ENCODE data around the gene EIF1.
A peak's percentile ranks its signal among the peaks of the same experiment; 100 is the strongest.
"Not testable (repeated sequence)": the region's sequence is repeated elsewhere in the genome, so short reads cannot be mapped to it uniquely, and the experiment has no call there.

Gene EIF1

DNA sequence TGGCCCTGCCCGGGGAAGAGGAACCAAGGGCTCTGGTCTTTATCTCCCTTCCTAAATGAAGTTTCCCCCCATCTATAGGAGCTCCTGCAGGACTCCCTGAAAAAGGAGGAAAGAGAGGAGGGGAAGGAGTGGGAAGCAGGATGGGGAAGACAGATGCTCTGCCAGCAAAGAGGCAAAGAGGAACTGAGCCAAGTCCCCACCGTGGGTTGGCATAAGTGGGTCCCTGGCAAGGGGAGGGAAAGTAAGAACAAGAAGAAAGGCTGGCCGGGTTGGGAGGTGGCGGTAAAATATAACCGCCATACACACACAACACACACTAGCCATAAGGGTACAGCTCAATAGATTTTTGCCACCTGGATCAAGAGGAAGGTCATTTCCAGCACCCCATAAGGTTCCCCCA lies 6.1 kb upstream of the EIF1 start:
- DNase-seq (ENCODE audit: low read depth): no peak
- H3K4me3 ChIP-seq (ENCODE audit: low read depth, low read length): no peak overlapping the region
- TF ChIP-seq, protein P1, sequence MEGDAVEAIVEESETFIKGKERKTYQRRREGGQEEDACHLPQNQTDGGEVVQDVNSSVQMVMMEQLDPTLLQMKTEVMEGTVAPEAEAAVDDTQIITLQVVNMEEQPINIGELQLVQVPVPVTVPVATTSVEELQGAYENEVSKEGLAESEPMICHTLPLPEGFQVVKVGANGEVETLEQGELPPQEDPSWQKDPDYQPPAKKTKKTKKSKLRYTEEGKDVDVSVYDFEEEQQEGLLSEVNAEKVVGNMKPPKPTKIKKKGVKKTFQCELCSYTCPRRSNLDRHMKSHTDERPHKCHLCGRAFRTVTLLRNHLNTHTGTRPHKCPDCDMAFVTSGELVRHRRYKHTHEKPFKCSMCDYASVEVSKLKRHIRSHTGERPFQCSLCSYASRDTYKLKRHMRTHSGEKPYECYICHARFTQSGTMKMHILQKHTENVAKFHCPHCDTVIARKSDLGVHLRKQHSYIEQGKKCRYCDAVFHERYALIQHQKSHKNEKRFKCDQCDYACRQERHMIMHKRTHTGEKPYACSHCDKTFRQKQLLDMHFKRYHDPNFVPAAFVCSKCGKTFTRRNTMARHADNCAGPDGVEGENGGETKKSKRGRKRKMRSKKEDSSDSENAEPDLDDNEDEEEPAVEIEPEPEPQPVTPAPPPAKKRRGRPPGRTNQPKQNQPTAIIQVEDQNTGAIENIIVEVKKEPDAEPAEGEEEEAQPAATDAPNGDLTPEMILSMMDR (conservative IDR thresholded peaks at IDR 0.05; ENCODE audit: low read depth, low read length): no peak

DNA sequence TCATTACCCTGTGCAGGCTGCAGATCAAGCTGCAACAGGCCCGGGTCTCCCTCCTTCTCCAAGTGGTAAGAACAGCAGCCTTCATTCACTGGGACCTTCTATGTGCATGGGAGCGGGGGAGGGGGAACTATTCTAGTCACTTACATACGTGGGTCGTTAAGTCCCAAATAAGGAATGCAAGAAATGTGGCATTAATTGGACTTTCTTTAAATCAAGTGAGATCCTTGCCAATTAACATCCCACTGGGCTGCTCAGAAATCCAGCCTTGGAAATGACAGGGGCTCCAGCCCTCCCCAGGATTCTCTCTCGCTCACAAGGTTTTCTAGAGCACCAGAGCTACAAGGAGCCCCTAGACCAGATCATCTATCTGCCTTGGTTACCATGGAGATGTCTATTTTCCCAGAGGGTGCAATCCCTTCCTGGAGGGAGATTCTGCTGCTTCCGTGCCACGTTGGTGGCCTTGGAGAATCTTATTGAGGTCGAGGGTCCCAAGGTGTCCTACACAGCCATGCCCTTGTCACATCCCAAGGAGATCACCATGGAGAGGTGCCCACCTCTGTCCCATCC lies 5.2 kb upstream of the EIF1 start:
- DNase-seq (ENCODE audit: low read depth): no peak
- no peak overlapping the region for H3K4me3 ChIP-seq (ENCODE audit: low read depth, low read length)
- TF ChIP-seq, protein P1 (conservative IDR thresholded peaks at IDR 0.05; ENCODE audit: low read depth, low read length): no peak

DNA sequence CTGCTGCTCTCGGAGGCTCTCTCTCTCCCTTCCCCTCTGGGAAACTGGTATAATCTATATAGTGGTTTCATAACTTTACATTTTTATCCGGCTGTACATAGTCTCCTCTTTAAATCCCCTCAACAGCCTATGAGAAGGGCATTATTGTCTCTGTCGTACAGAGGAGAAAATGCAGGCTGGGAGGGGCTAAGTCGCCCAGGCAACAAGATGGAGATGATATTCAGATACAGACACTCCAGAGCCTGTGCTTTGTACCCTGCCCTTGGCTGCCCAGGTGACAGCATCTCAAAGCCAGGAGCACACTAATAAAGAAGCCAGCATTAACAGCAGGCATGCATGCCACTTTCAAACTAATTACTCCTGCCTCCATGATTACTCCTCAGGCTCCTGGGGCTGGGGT lies 4.7 kb upstream of the EIF1 start:
- DNase-seq (ENCODE audit: low read depth): no peak
- TF ChIP-seq, protein P1 (conservative IDR thresholded peaks at IDR 0.05; ENCODE audit: low read depth, low read length): no peak
- H3K4me3 ChIP-seq (ENCODE audit: low read depth, low read length): no peak overlapping the region

DNA sequence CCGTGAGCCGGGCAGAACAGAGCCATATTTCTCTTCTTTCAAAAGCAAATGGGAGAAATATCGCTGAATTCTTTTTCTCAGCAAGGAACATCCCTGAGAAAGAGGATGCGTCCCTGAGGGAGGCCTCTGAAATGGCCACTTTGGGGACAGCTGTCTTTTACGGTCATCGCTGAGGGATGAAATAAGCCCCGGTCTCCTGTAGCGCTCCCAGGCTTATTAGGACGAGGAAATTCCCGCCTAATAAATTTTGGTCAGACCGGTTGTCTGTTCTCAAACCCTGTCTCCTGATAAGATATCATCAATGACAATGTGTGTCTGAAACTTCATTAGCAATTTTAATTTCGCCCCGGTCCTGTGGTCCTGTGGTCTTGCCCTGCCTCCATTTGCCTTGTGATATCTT lies 2.9 kb upstream of the EIF1 start:
- DNase-seq (ENCODE audit: low read depth); H3K4me3 ChIP-seq (ENCODE audit: low read depth, low read length): not testable (repeated sequence)

DNA sequence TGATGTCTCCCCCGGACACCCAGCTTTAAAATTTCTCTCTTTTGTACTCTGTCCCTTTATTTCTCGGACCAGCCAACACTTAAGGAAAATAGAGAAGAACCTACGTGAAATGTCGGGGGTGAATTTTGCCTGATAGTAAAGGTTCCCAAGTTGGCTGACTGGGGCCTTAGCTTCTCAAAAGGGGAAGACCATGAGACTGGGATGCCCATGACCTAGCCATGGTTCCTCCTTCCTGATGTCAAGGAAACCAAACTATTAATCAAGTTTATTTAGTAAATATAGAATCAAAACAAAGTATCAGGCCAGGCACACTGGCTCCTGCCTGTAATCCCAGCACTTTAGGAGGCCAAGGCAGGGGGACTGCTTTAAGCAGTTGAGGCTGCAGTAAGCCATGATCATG lies 2.4 kb upstream of the EIF1 start:
- no peak for DNase-seq (ENCODE audit: low read depth)
- no peak overlapping the region for H3K4me3 ChIP-seq (ENCODE audit: low read depth, low read length)
- TF ChIP-seq, protein P1 (conservative IDR thresholded peaks at IDR 0.05; ENCODE audit: low read depth, low read length): no peak

DNA sequence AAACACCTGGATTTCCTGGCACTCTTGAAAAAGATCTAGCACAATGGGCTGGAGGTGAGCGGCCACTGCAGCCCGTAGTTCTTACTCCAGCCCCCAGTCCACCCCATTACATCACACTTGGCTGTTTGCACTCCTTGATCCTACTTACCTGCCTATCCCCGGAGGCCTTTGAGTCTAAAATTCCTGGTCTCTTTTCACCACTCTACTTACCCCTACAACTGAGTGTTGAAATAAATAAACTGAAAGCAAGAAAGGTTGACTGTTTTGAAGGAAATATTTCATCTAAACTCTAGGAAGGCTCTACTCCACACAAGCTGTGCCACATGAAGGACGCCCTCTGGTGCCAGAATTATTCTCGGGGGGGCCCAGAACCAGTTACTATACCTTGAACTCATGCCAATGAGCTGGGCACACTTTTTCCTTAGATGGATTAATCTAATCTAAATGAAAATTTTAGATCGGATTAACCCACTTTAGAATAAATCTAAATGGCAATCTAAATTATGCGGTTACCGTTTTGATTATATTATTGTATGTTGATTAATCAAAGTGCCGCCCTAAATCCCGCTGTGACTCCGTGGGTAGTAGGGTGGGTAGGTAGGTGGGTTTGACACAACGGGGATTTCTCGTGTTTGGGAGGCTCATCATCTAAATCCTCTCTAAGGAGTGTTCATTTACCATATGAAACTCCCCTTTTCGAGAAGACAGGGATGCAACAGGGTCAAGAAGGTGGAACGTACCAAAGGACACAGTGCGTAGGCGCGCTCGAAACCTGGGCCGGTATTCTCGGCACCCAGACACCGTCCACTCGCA lies 651 bp upstream of the EIF1 start:
- peak; percentile 42 for DNase-seq (ENCODE audit: low read depth)
- H3K4me3 ChIP-seq (ENCODE audit: low read depth, low read length): peak overlapping the region; percentile 79
- TF ChIP-seq, protein P1 (conservative IDR thresholded peaks at IDR 0.05; ENCODE audit: low read depth, low read length): peak; percentile 22

DNA sequence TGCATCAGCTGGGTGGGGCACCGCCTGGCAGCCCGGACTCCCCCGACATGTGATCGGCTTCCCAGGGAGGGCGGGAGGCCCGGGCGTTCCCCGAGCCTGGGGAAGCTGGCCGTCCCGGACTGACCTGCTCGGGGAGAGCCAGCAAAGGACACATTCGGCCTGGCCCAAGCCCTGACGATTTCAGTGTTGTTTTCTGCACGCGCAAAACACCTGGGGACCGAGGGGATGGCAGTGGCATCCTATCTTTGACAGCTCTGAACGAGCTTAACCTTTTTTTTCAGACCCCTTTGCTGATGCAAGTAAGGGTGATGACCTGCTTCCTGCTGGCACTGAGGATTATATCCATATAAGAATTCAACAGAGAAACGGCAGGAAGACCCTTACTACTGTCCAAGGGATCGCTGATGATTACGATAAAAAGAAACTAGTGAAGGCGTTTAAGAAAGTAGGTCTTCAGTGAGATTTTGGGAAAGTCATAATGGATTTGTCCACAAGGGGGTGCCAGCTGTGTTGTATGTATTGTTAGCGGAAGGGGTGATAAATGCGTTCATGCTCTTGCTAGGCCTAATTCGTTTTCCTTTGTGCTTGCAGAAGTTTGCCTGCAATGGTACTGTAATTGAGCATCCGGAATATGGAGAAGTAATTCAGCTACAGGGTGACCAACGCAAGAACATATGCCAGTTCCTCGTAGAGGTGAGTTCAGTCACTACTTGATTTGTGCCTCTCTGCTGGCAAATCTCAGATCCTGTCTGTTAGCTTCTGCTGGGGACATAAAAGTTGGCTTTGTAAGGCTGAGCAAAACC lies 1.0 kb downstream of the EIF1 start:
- DNase-seq (ENCODE audit: low read depth): peak; percentile 83
- H3K4me3 ChIP-seq (ENCODE audit: low read depth, low read length): peak overlapping the region; percentile 96

More for the DNA sequence above, 1.0 kb downstream of the EIF1 start:
- TF ChIP-seq, protein P1 (conservative IDR thresholded peaks at IDR 0.05; ENCODE audit: low read depth, low read length): peak; percentile 70
